HL-60/S4 treated with retinoic acid at 250 ng/mL for 4 days and 3 days (cell line): ENCODE data around the gene PDE9A.
"Not testable (repeated sequence)": the region's sequence is repeated elsewhere in the genome, so short reads cannot be mapped to it uniquely, and the experiment has no call there.

ENCODE experiments used
- in situ Hi-C: fragments of 300-500 bp; cut with MboI; formaldehyde crosslinking; loops from 2 replicates; pipeline ENCODE4 v1.7.0; 2022; ENCODE audit warnings: low sequenced_read_pairs

PDE9A gene

DNA sequence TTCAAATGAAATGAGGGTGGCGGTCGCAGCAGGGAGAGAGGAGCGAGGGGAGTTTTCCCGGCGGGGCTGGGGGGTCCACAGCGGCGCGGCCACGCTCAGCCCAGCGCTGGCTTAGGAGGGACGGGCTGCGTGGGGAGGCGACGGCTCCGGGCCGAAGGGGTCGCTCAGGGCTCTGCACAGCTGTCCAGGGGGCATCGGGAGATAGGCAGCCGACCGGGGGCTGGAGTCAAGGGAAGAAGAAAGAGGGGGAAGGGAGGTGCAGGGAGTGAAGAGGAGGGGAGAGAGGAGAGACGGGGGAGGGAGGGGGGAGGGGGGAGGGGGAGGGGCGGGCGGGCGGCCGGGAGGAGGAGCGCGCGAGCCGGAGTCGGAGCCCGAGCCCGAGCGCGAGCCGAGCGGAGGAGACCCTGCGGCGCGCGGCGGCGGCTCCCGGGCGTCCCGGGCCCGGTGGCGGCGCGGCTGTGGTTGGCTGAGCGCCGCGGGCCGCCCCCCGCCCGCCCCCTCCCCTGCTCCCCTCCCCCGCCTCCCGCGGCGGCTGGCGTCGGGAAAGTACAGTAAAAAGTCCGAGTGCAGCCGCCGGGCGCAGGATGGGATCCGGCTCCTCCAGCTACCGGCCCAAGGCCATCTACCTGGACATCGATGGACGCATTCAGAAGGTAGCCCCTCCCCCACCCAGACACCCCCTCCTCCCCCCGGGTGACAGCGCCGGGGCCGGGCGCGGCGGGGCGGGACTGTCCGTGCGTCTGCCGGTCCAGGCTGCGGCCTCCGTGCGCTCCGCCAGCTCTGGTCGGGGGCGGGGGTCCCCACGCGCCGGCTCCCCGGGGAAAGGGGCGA lies at the start of gene PDE9A:
Gene PDE9A, plus strand, starts transcription at position 391 of the 831 bp plus-strand sequence. Its CDS starts 194 bp downstream, at position 585.
- in situ Hi-C loops = no loop called here

GRCh38 chr21:42607102-42607501 lies 46.3 kb upstream of the PDE9A start:
- in situ Hi-C loops = no loop called here

DNA sequence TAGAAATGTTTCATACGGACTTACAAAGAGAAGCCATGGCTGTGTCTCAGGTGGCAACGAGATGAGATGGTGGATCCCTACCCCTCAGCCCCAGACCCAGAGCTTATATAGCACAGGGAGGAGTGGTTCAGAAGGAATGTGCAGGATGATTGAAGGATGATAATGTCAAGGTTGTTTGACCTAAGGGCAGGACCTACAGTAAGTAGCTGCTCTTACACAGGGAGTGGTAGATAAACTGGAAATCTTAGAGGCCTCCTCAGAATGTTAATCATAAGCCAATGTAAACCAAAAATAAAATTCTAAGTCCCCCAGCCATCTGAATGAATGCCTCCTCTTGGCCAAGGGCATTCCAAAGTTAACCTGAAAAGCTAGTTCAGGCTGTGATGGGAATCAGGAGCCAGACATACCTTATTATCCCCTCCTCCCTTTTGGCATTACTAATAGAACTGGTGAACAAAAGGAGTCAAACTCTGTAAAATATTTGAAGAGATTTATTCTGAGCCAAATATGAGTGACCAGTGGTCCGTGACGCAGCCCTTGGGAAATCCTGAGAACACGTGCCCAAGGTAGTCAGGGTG lies 45.8 kb upstream of the PDE9A start:
- in situ Hi-C loops = no loop called here

DNA sequence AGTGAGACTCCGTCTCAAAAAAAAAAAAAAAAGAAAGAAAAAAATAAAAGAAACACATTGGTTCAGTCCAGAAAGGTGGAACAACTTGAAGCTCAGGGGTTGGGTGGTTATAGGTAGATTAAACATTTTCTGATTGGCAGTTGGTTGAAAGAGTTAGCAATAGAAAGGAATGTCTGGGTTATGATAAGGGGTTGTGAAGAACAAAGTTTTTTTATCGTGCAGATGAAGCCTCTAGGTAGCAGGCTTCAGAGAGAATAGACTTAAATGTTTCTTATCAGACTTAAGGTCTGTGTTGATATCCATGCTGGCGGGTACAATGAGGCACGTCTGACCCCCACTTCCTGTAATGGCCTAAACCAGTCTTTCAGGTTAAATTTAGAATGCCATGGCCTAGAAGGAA lies 45.0 kb upstream of the PDE9A start:
- in situ Hi-C loops = no loop called here

- in situ Hi-C loops = no loop called here
Observed at GRCh38 chr21:42609811-42610210, 43.6 kb upstream of the PDE9A start.

DNA sequence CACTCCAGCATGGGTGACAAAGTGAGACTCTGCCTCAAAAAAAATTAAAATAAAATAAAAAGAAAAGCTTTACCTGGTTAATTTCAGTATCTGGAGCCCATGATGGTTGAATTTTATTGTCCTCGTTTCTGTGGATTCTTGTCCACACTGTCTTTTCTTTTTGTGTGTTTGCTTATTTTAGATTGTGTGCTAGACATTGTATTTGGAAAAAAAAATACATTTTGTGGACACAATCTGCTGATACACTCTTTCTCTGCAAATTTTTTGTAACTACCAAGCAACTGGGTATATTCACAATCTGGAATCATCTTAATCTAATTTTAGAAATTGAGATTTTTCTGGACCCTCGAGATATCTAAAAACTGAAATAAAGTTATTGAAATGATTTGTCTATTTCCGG lies 41.6 kb upstream of the PDE9A start:
- in situ Hi-C loops = no loop called here

- in situ Hi-C loops = no loop called here
Observed at GRCh38 chr21:42612390-42612789, 41.0 kb upstream of the PDE9A start.

GRCh38 chr21:42613756-42614155 lies 39.7 kb upstream of the PDE9A start:
- in situ Hi-C loops = no loop called here

- in situ Hi-C loops = no loop called here
Observed at GRCh38 chr21:42614396-42614795, 39.0 kb upstream of the PDE9A start.

- in situ Hi-C loops = no loop called here
Observed at GRCh38 chr21:42614811-42615351, 38.5 kb upstream of the PDE9A start.

GRCh38 chr21:42615377-42615776 lies 38.0 kb upstream of the PDE9A start:
- in situ Hi-C loops = not testable (repeated sequence)

- in situ Hi-C loops = no loop called here
Observed at GRCh38 chr21:42615924-42616323, 37.5 kb upstream of the PDE9A start.

DNA sequence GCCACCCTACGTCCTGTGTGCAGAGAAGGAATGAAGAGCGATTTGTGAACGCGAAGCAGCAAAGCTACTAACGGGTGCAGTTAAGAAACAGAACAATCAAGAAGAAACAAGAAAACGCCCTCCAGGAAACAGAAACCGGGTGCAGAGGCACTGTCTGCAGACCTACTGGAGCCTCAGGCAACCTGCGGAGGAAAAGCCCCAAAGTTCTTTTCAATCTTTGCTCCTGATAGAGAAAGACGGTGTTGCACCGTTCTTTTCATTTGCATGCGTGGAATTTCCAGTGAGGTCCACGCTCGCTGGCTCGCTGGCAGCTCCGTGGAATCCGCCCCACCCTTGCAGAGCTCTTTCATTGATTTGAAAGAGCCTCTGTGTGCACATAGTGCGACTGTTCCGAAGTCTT lies 37.0 kb upstream of the PDE9A start:
- in situ Hi-C loops = no loop called here

GRCh38 chr21:42616941-42617340 lies 36.5 kb upstream of the PDE9A start:
- in situ Hi-C loops = no loop called here

- in situ Hi-C loops = no loop called here
Observed at GRCh38 chr21:42617486-42617885, 35.9 kb upstream of the PDE9A start.

DNA sequence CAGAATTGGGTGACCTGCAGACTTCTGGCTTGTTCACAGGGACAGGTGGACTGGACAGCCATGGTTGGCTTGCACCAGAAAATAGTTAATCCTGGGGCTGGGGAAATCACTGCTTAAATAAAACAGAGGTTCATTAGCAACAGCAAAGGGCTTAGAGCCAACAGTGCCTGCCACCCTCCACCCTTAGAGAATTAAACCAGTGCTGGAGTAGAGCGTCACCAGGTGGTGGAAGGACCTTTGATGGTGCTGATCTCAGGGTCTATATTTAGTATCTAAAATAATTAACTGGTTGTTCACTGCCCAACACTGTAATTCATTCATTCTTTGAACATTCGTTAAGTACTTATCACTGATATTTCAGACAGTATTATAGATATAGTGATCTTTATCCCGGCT lies 34.7 kb upstream of the PDE9A start:
- in situ Hi-C loops = no loop called here

DNA sequence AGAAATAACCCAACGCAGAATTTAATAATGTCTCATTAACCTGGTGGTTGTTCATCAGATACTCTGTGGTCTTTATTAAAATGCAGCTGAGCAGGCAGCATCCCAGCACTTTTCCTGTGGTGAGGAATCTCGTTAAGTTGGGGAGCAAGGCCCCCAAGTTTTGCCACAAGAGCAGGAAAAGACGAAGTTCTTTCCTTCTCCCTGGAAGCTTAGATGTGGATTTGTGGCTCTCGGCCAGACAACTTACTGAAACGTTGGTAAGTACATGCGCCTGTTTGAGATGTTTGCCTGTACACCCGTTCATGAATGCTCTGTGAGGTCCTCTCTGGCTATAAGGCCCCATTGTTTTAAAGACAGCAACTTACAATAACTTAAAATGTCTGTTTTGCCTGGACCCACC lies 34.3 kb upstream of the PDE9A start:
- in situ Hi-C loops = no loop called here

GRCh38 chr21:42619841-42620240 lies 33.6 kb upstream of the PDE9A start:
- in situ Hi-C loops = no loop called here

GRCh38 chr21:42621166-42621818 lies 32.1 kb upstream of the PDE9A start:
- in situ Hi-C loops = no loop called here

- in situ Hi-C loops = no loop called here
Observed at GRCh38 chr21:42621819-42622177, 31.6 kb upstream of the PDE9A start.

- in situ Hi-C loops = no loop called here
Observed at GRCh38 chr21:42622284-42622683, 31.1 kb upstream of the PDE9A start.

GRCh38 chr21:42623694-42624093 lies 29.7 kb upstream of the PDE9A start:
- in situ Hi-C loops = no loop called here
